Heart left ventricle (tissue), 16 donors: ENCODE results near the gene SGPL1. TPM values are rescaled to one million over a fixed set of nuclear protein-coding genes. Genes with fewer than 3 reads are reported as not detected.
A peak's percentile ranks its signal among the peaks of the same experiment; 100 is the strongest.

ENCODE experiments used
- ATAC-seq, 4 donors: fragments of 200-7000 bp; cut with Tn5 transposase; one replicate each; pipeline ENCODE4 v1.9.1; 2020 to 2022; ENCODE audit warnings: moderate library complexity in 4 of 4, mild to moderate bottlenecking in 3 of 4, moderate number of reproducible peaks in 1 of 4
- DNase-seq, 5 donors: peaks; one replicate each; pipeline ENCODE4 v3.0.0-alpha.2; 2020
- H3K27ac ChIP-seq, 12 donors: fragments of 200-600 bp; sonication (generic) in 4 of 12; one replicate each; pipeline versions ENCODE4 v1.5.0 to v1.8.0; 2016 to 2022; ENCODE audit warnings: mild to moderate bottlenecking in 2 of 12
- H3K27me3 ChIP-seq, 9 donors: fragments of 200-600 bp; sonication (generic) in 2 of 9; one replicate each; pipeline versions ENCODE4 v1.5.1 to v1.8.0; 2016 to 2022; ENCODE audit warnings: mild to moderate bottlenecking in 3 of 9
- H3K36me3 ChIP-seq, 9 donors: fragments of 200-600 bp; sonication (generic) in 2 of 9; one replicate each; pipeline versions ENCODE4 v1.5.0 to v1.8.0; 2018 to 2022; ENCODE audit warnings: mild to moderate bottlenecking in 2 of 9
- H3K4me1 ChIP-seq, 12 donors: fragments of 200-600 bp; sonication (generic) in 4 of 12; one replicate each; pipeline versions ENCODE4 v1.5.0 to v1.8.0; 2016 to 2022; ENCODE audit warnings: mild to moderate bottlenecking in 3 of 12
- H3K4me3 ChIP-seq, 12 donors: fragments of 200-600 bp; sonication (generic) in 4 of 12; one replicate each; pipeline versions ENCODE4 v1.5.0 to v1.8.0; 2017 to 2022; ENCODE audit warnings: mild to moderate bottlenecking in 9 of 12, moderate library complexity in 4 of 12
- H3K9me3 ChIP-seq, 12 donors: fragments of 200-600 bp; sonication (generic) in 4 of 12; one replicate each; pipeline versions ENCODE4 v1.5.0 to v1.8.0; 2016 to 2022; ENCODE audit warnings: mild to moderate bottlenecking in 1 of 12
- CTCF ChIP-seq, 12 donors: fragments of 200-600 bp; sonication (generic) in 4 of 12; IDR thresholded peaks; one replicate each; pipeline versions ENCODE4 v1.5.0 to v1.8.0; 2018 to 2022; ENCODE audit warnings: antibody characterized with exemption in 12 of 12, mild to moderate bottlenecking in 5 of 12
- POLR2A ChIP-seq, 2 donors: fragments of 450-650 bp; IDR thresholded peaks; one replicate each; pipeline ENCODE4 v1.6.1; 2017; ENCODE audit warnings: antibody characterized with exemption in 2 of 2, mild to moderate bottlenecking in 2 of 2, moderate library complexity in 2 of 2
- WGBS, 4 donors: extraction: QIAGEN DNeasy Blood & Tissue Kit in 2 of 4; methylation state at CpG; one replicate each; pipeline versions ENCODE4 v1.1.5 to v1.1.7; 2013 to 2018; 5-methylcytosine and 5-hydroxymethylcytosine counted together
- intact Hi-C, 10 donors: fragments of 100-400 bp; cut with DNase I; formaldehyde crosslinking; loops; one replicate each; pipeline versions ENCODE4 v1.11.1 to v1.14.2; 2022
- polyA plus RNA-seq, 2 donors: library from polyadenylated mRNA; stranded (reverse); fragments of 200-250 nt; gene quantifications; one replicate each; pipeline ENCODE4 v1.2.3, GENCODE V29; 2013
- total RNA-seq, 9 donors: library from RNA; depleted of rRNA in 2 of 9; stranded (reverse); fragments of >200 nt in 2 of 9; fragmentation: NEBNext Ultra II Directional in 3 of 9; extraction: Animal tissue kit (Norgen Biotek cat#: 25700) in 3 of 9; gene quantifications; one replicate each; pipeline versions ENCODE4 v1.1.0 to v1.2.4, GENCODE V29; 2016 to 2023
- donor health status: ischemic (EF 13 %, LVEDD 7.1; RV severe dilation, severe dysfunction).
- donor health status: healthy with polysubstance abuse.
- donor health status: DM: no; HTN: yes; CAD: no.
- donor health status: DM: no; HTN: no; CAD: no.
- donor health status: ischemic (EF 25% LVEDD 6.9; RV normal size, moderate dysfunction).
- donor health status: ischemic (EF 25% LVEDD 5.7; RV mildly dilated, moderate dysfunction).
- donor health status: healthy.
- donor health status: DM: yes; HTN: yes; CAD: no.
- donor health status: ischemic (EF 35%, LVEDD 5.7; RV mildly dilated, moderate dysfunction).
- donor health status: nonischemic (EF 11% LVEDD 7.7; RV severe dilation, severe dysfunction).
- donor health status: DM: yes; HTN: yes; CAD: no.
- donor health status: PGD.
- donor health status: ischemic (EF 29% LVEDD 5.4; RV normal size, mild dysfunction).
- donor health status: nonischemic (EF 23%, LVEDD 6.1; RV moderate dilation, normal function).

SGPL1 gene
- total and polyA plus RNA-seq, 11 donors: 2.9 to 32.3 (median 11.4) TPM

GRCh38 chr10:70899096-70899495 is 83.3 kb downstream of the SGPL1 start:
- DNase-seq (no peak), ATAC-seq (no peak)
- H3K9me3 ChIP-seq: no peaks in the 10 kb centered on the region
- intact Hi-C loops: loop anchor here in 1 of 10 donors (10.0 kb wide), 1 partner anchor 586 kb away; no protein-coding TSS in a partner anchor
- H3K27me3 ChIP-seq: no peaks in the 10 kb centered on the region
- no peak overlapping the region for H3K4me3 ChIP-seq
- peaks cover 0 to 9% (median 3%) of the 10 kb centered on the region in 12 donors for H3K4me1 ChIP-seq
- H3K36me3 ChIP-seq: no peaks in the 10 kb centered on the region
- WGBS, 4 donors: 86 to 95% (median 89%) methylated on average over 4 of the region's 4 CpGs
- TF ChIP-seq CTCF (IDR thresholded peaks at IDR 0.05) (no peak), POLR2A (IDR thresholded peaks at IDR 0.05) (no peak)
- H3K27ac ChIP-seq: no peak overlapping the region

GRCh38 chr10:70901276-70901878 is 85.6 kb downstream of the SGPL1 start:
- DNase-seq (no peak), ATAC-seq (no peak)
- Histone ChIP-seq H3K9me3 (no peaks in the 10 kb centered on the region), H3K27ac (no peak overlapping the region), H3K36me3 (no peaks in the 10 kb centered on the region), H3K4me1 (peaks cover 0 to 9% (median 3%) of the 10 kb centered on the region in 12 donors), H3K4me3 (no peak overlapping the region), H3K27me3 (no peaks in the 10 kb centered on the region)
- intact Hi-C loops: loop anchor here in 3 of 10 donors (5.0 to 10.0 kb wide), 5 partner anchors 311 to 386 kb away; partner anchors contain the start of gene UNC5B (in 2 of the 3)
- TF ChIP-seq CTCF (IDR thresholded peaks at IDR 0.05): no peak
- TF ChIP-seq POLR2A (IDR thresholded peaks at IDR 0.05): no peak
- 92 to 95% (median 94%) methylated on average over 9 to 13 of the region's 13 CpGs for WGBS, 4 donors

- H3K9me3 ChIP-seq: no peaks in the 10 kb centered on the region
- H3K27ac ChIP-seq: no peak overlapping the region
- WGBS, 4 donors: 55 to 61% (median 57%) methylated on average over 5 of the region's 5 CpGs
- H3K36me3 ChIP-seq: no peaks in the 10 kb centered on the region
- H3K27me3 ChIP-seq: no peaks in the 10 kb centered on the region
- DNase-seq: no peak
- intact Hi-C loops: loop anchor here in 6 of 10 donors (1.0 to 10.0 kb wide), 7 partner anchors 310 to 385 kb away; partner anchors contain the start of gene UNC5B (in 2 of the 6)
- peaks cover 0 to 19% (median 7%) of the 10 kb centered on the region in 12 donors for H3K4me1 ChIP-seq
- TF ChIP-seq POLR2A (IDR thresholded peaks at IDR 0.05) (no peak), CTCF (IDR thresholded peaks at IDR 0.05) (no peak)
- no peak overlapping the region for H3K4me3 ChIP-seq
- ATAC-seq: no peak
Measured at GRCh38 chr10:70902661-70903261, 87.0 kb downstream of the SGPL1 start.

- Histone ChIP-seq H3K27ac (no peak overlapping the region), H3K4me3 (no peak overlapping the region), H3K27me3 (no peaks in the 10 kb centered on the region), H3K9me3 (no peaks in the 10 kb centered on the region), H3K4me1 (peaks cover 0 to 24% (median 9%) of the 10 kb centered on the region in 12 donors), H3K36me3 (no peaks in the 10 kb centered on the region)
- WGBS, 4 donors: 48 to 55% (median 52%) methylated on average over 14 of the region's 14 CpGs
- intact Hi-C loops: loop anchor here in 6 of 10 donors (1.0 to 10.0 kb wide), 7 partner anchors 309 to 384 kb away; partner anchors contain the start of gene UNC5B (in 2 of the 6)
- TF ChIP-seq POLR2A (IDR thresholded peaks at IDR 0.05): no peak
- peak; percentile 84 to 95 (median 91) for TF ChIP-seq CTCF (IDR thresholded peaks at IDR 0.05)
- ATAC-seq (peak; percentile 61 to 72 (median 64)), DNase-seq (peak in 4 of 5 donors; percentile 68 to 79 (median 70))
Measured at GRCh38 chr10:70903262-70903921, 87.6 kb downstream of the SGPL1 start.
